ENCODE measurements around the gene FBRSL1.

The FBRSL1 gene

GRCh38 chr12:132492522-132492921, 2.6 kb downstream of the FBRSL1 start:
- no peak for DNase-seq
- H3F3A ChIP-seq (ENCODE audit: insufficient read depth, low read length), result no peaks in the 10 kb centered on the region
- peaks cover 7% of the 10 kb centered on the region; the same call in 1 of the 2 replicates for H3K4me1 ChIP-seq (ENCODE audit: low read length)
- H3K9ac ChIP-seq (ENCODE audit: low read length), result no peak overlapping the region
- H2AFZ ChIP-seq (ENCODE audit: low read length), result no peak overlapping the region
- TF ChIP-seq EZH2 (optimal IDR thresholded peaks at IDR 0.05; ENCODE audit: low read depth, low read length), result no peak
- TF ChIP-seq EZH2phosphoT487 (IDR thresholded peaks at IDR 0.05; ENCODE audit: low read length), result no peak
- no peak for TF ChIP-seq CTCF (IDR thresholded peaks at IDR 0.05; ENCODE audit: low read length)
- no peak overlapping the region for H3K4me2 ChIP-seq (ENCODE audit: low read depth, low read length)
- H3K27ac ChIP-seq (ENCODE audit: low read length), result no peak overlapping the region
- H4K20me1 ChIP-seq (ENCODE audit: insufficient read depth, low read length), result no peaks in the 10 kb centered on the region
- H3K79me2 ChIP-seq (ENCODE audit: low read length), result peaks cover 69% of the 10 kb centered on the region
- no peaks in the 10 kb centered on the region for H3K9me3 ChIP-seq (replicated peaks; ENCODE audit: insufficient read depth, low read length)
- no peaks in the 10 kb centered on the region for H3K36me3 ChIP-seq (replicated peaks; ENCODE audit: insufficient read depth, low read length)
- H3K27me3 ChIP-seq (replicated peaks; ENCODE audit: insufficient read depth, low read length), result peaks cover 9% of the 10 kb centered on the region; the same call in 1 of the 2 replicates
- no peaks in the 10 kb centered on the region for H3K9me2 ChIP-seq (replicated peaks; ENCODE audit: insufficient read depth, low read length)
- H3K4me3 ChIP-seq (ENCODE audit: low read length), result no peak overlapping the region

GRCh38 chr12:132492951-132493350, 3.0 kb downstream of the FBRSL1 start:
- H3K79me2 ChIP-seq (ENCODE audit: low read length), result peaks cover 72% of the 10 kb centered on the region
- H3K9me2 ChIP-seq (replicated peaks; ENCODE audit: insufficient read depth, low read length), result no peaks in the 10 kb centered on the region
- H3K4me2 ChIP-seq (ENCODE audit: low read depth, low read length), result no peak overlapping the region
- H4K20me1 ChIP-seq (ENCODE audit: insufficient read depth, low read length), result no peaks in the 10 kb centered on the region
- H3F3A ChIP-seq (ENCODE audit: insufficient read depth, low read length), result no peaks in the 10 kb centered on the region
- H3K4me3 ChIP-seq (ENCODE audit: low read length), result no peak overlapping the region
- H3K9me3 ChIP-seq (replicated peaks; ENCODE audit: insufficient read depth, low read length), result no peaks in the 10 kb centered on the region
- peaks cover 7% of the 10 kb centered on the region; the same call in 1 of the 2 replicates for H3K4me1 ChIP-seq (ENCODE audit: low read length)
- DNase-seq, result no peak
- H3K27ac ChIP-seq (ENCODE audit: low read length), result no peak overlapping the region
- no peaks in the 10 kb centered on the region for H3K36me3 ChIP-seq (replicated peaks; ENCODE audit: insufficient read depth, low read length)
- H3K9ac ChIP-seq (ENCODE audit: low read length), result no peak overlapping the region
- no peak overlapping the region for H2AFZ ChIP-seq (ENCODE audit: low read length)
- H3K27me3 ChIP-seq (replicated peaks; ENCODE audit: insufficient read depth, low read length), result peaks cover 9% of the 10 kb centered on the region; the same call in 1 of the 2 replicates
- TF ChIP-seq EZH2 (optimal IDR thresholded peaks at IDR 0.05; ENCODE audit: low read depth, low read length) (no peak), CTCF (IDR thresholded peaks at IDR 0.05; ENCODE audit: low read length) (no peak), EZH2phosphoT487 (IDR thresholded peaks at IDR 0.05; ENCODE audit: low read length) (no peak)

GRCh38 chr12:132493482-132494178, 3.7 kb downstream of the FBRSL1 start:
- Histone ChIP-seq H3K27ac (ENCODE audit: low read length) (no peak overlapping the region), H4K20me1 (ENCODE audit: insufficient read depth, low read length) (no peaks in the 10 kb centered on the region), H3F3A (ENCODE audit: insufficient read depth, low read length) (no peaks in the 10 kb centered on the region), H3K27me3 (replicated peaks; ENCODE audit: insufficient read depth, low read length) (peaks cover 5% of the 10 kb centered on the region; the same call in 1 of the 2 replicates), H3K9ac (ENCODE audit: low read length) (no peak overlapping the region), H3K36me3 (replicated peaks; ENCODE audit: insufficient read depth, low read length) (no peaks in the 10 kb centered on the region), H3K79me2 (ENCODE audit: low read length) (peaks cover 78% of the 10 kb centered on the region), H2AFZ (ENCODE audit: low read length) (no peak overlapping the region), H3K4me3 (ENCODE audit: low read length) (no peak overlapping the region), H3K9me3 (replicated peaks; ENCODE audit: insufficient read depth, low read length) (no peaks in the 10 kb centered on the region), H3K9me2 (replicated peaks; ENCODE audit: insufficient read depth, low read length) (no peaks in the 10 kb centered on the region), H3K4me2 (ENCODE audit: low read depth, low read length) (no peak overlapping the region), H3K4me1 (ENCODE audit: low read length) (peaks cover 5% of the 10 kb centered on the region; the same call in 1 of the 2 replicates)
- no peak for DNase-seq
- TF ChIP-seq EZH2 (optimal IDR thresholded peaks at IDR 0.05; ENCODE audit: low read depth, low read length) (no peak), EZH2phosphoT487 (IDR thresholded peaks at IDR 0.05; ENCODE audit: low read length) (no peak), CTCF (IDR thresholded peaks at IDR 0.05; ENCODE audit: low read length) (no peak)
